CD14-positive monocyte (primary cell): ENCODE data around the gene MXI1. TPM values are rescaled to one million over a fixed set of nuclear protein-coding genes. Genes with fewer than 3 reads are reported as not detected.

Source experiments
- DNase-seq, 3 donors: peaks; one replicate each; pipeline ENCODE4 v3.0.0-alpha.2; 2011 to 2022
- H2AFZ ChIP-seq: 2 replicates; pipeline ENCODE4 v1.6.0; 2012; ENCODE audit warnings: mild to moderate bottlenecking, low read depth, low read length, inconsistent platforms; ENCODE audit not compliant: insufficient read depth, poor library complexity, severe bottlenecking
- H3K27ac ChIP-seq, 2 donors: 1 replicate in 1 of 2; 2 replicates in 1 of 2; pipeline ENCODE4 v1.5.1; 2012 to 2013; ENCODE audit warnings: low read length in 2 of 2, control low read depth in 1 of 2, inconsistent platforms in 1 of 2, low read depth in 1 of 2, mild to moderate bottlenecking in 1 of 2
- H3K27me3 ChIP-seq, 2 donors: one replicate each; pipeline versions ENCODE4 v1.6.0 to v1.6.1; 2011 to 2013; ENCODE audit warnings: low read length in 2 of 2; ENCODE audit not compliant: control insufficient read depth in 2 of 2, insufficient read depth in 2 of 2
- H3K36me3 ChIP-seq, 2 donors: replicated peaks in 1 of 2; 1 replicate in 1 of 2; 2 replicates in 1 of 2; pipeline versions ENCODE4 v1.5.1 to v1.6.1; 2012 to 2013; ENCODE audit warnings: low read length in 2 of 2, control low read depth in 1 of 2, inconsistent platforms in 1 of 2, mild to moderate bottlenecking in 1 of 2; ENCODE audit not compliant: insufficient read depth in 2 of 2, control insufficient read depth in 1 of 2
- H3K4me1 ChIP-seq, 2 donors: 1 replicate in 1 of 2; 2 replicates in 1 of 2; pipeline versions ENCODE4 v1.5.1 to v1.6.1; 2012 to 2013; ENCODE audit warnings: low read length in 2 of 2, control low read depth in 1 of 2, inconsistent platforms in 1 of 2, mild to moderate bottlenecking in 1 of 2, moderate library complexity in 1 of 2; ENCODE audit not compliant: insufficient read depth in 2 of 2, control insufficient read depth in 1 of 2
- H3K4me2 ChIP-seq: replicated peaks from 2 replicates; pipeline ENCODE3; 2012; ENCODE audit warnings: low read length, moderate library complexity, mild to moderate bottlenecking; ENCODE audit not compliant: poor library complexity, severe bottlenecking; ENCODE audit errors: extremely low read depth
- H3K4me3 ChIP-seq, 3 experiments: fragments of 200-600 bp in 1 of 3; sonication (generic) in 1 of 3; replicated peaks in 1 of 3; 1 replicate in 2 of 3; 2 replicates in 1 of 3; pipeline ENCODE4 v1.5.1; 2011 to 2013; ENCODE audit warnings: low read length in 3 of 3, mild to moderate bottlenecking in 3 of 3, control low read depth in 2 of 3, low read depth in 2 of 3, inconsistent platforms in 1 of 3, moderate library complexity in 1 of 3
- H3K79me2 ChIP-seq: 2 replicates; pipeline ENCODE4 v1.6.0; 2012; ENCODE audit warnings: mild to moderate bottlenecking, control low read depth, inconsistent platforms, low read length, moderate library complexity; ENCODE audit not compliant: insufficient read depth
- H3K9ac ChIP-seq: 2 replicates; pipeline ENCODE4 v1.6.0; 2017; ENCODE audit warnings: low read length, mild to moderate bottlenecking; ENCODE audit not compliant: insufficient read depth, poor library complexity, severe bottlenecking
- H3K9me3 ChIP-seq, 2 donors: replicated peaks in 1 of 2; 1 replicate in 1 of 2; 2 replicates in 1 of 2; pipeline versions ENCODE4 v1.5.1 to v1.6.1; 2012 to 2013; ENCODE audit warnings: low read length in 2 of 2, control low read depth in 1 of 2; ENCODE audit not compliant: control insufficient read depth in 1 of 2, insufficient read depth in 1 of 2
- H4K20me1 ChIP-seq: 2 replicates; pipeline ENCODE4 v1.6.0; 2012; ENCODE audit warnings: mild to moderate bottlenecking, low read length, control low read depth, moderate library complexity; ENCODE audit not compliant: insufficient read depth
- H3K27ac Mint-ChIP-seq, 7 donors: one replicate each; pipeline ENCODE4 v1.8.0; 2020; ENCODE audit warnings: mild to moderate bottlenecking in 7 of 7, mixed read lengths in 7 of 7, moderate library complexity in 6 of 7, inconsistent platforms in 2 of 7
- H3K27me3 Mint-ChIP-seq, 3 donors: one replicate each; pipeline ENCODE4 v1.8.0; 2021 to 2022; ENCODE audit warnings: low read depth in 3 of 3, mild to moderate bottlenecking in 3 of 3, mixed read lengths in 3 of 3, moderate library complexity in 3 of 3, inconsistent platforms in 1 of 3
- H3K36me3 Mint-ChIP-seq, 2 donors: one replicate each; pipeline ENCODE4 v1.8.0; 2020; ENCODE audit warnings: mixed read lengths in 2 of 2, inconsistent platforms in 1 of 2, mild to moderate bottlenecking in 1 of 2
- H3K4me1 Mint-ChIP-seq: one replicate; pipeline ENCODE4 v1.8.0; 2020; ENCODE audit warnings: mild to moderate bottlenecking, mixed read lengths
- H3K4me3 Mint-ChIP-seq, 2 donors: one replicate each; pipeline ENCODE4 v1.8.0; 2020; ENCODE audit warnings: mild to moderate bottlenecking in 2 of 2, mixed read lengths in 2 of 2, moderate library complexity in 1 of 2
- H3K9me3 Mint-ChIP-seq, 7 donors: one replicate each; pipeline ENCODE4 v1.8.0; 2020 to 2022; ENCODE audit warnings: mixed read lengths in 7 of 7, mild to moderate bottlenecking in 6 of 7, moderate library complexity in 6 of 7, inconsistent platforms in 2 of 7
- WGBS: methylation state at CpG from one replicate; pipeline ENCODE4 v1.1.5; 2013; ENCODE audit warnings: missing lambda C conversion rate; ENCODE audit not compliant: insufficient coverage; 5-methylcytosine and 5-hydroxymethylcytosine counted together
- intact Hi-C, 2 donors: fragments of 100-400 bp; cut with micrococcal nuclease; formaldehyde crosslinking; loops; one replicate each; pipeline versions ENCODE4 v1.15.0 to v1.15.1; 2023
- polyA plus RNA-seq, 3 donors: library from polyadenylated mRNA; depleted of rRNA in 1 of 3; unstranded in 2 of 3; stranded (reverse) in 1 of 3; fragments of 300-500 nt in 2 of 3; fragments of >200 nt in 1 of 3; fragmentation: Illumina TruSeq in 2 of 3; gene quantifications; 1 replicate in 2 of 3; 2 replicates in 1 of 3; pipeline ENCODE4 v1.2.3, GENCODE V29; 2012 to 2021
- TF ChIP-seq, protein P1 (sequence below): fragments of 200-600 bp; IDR thresholded peaks from one replicate; pipeline ENCODE4 v1.8.0; 2022; ENCODE audit warnings: antibody characterized with exemption, mild to moderate bottlenecking

MXI1 gene
- polyA plus RNA-seq, 3 donors: 13.1 to 25.7 (median 21.6) TPM

DNA sequence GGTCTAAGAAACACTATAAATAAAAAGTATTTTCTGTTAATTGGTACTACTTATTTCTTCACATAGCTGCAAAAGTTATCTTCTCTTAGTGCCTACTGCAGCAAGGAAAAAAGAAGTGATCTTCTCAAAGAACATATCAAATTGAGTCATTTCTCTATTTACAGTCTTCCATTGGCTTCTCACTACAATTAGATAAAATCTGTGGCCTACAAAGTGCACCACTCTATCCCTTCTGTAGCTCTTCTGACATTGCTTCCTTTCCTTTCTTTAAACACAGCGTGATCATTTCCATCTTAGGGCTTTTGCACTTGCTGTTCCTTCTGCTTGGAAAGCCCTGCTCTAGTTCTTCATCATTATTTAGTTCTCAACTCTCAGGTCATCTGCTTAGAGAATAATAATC lies 44.7 kb downstream of the MXI1 start:
- no peaks in the 10 kb centered on the region for H3K27me3 ChIP-seq
- H3K9ac ChIP-seq: no peak overlapping the region
- H3K79me2 ChIP-seq: no peaks in the 10 kb centered on the region
- H3K9me3 ChIP-seq: no peaks in the 10 kb centered on the region
- H3K36me3 ChIP-seq: no peaks in the 10 kb centered on the region
- H3K4me3 ChIP-seq: no peak overlapping the region
- peaks cover 0 to 1% (median 0%) of the 10 kb centered on the region in 7 donors for H3K9me3 Mint-ChIP-seq
- no peaks in the 10 kb centered on the region for H3K27me3 Mint-ChIP-seq
- H3K4me1 Mint-ChIP-seq: no peaks in the 10 kb centered on the region
- WGBS: 93% methylated on average over 1 of the region's 1 CpG
- peaks cover 15% of the 10 kb centered on the region for H4K20me1 ChIP-seq
- intact Hi-C loops: no loop called here
- no peak for DNase-seq
- TF ChIP-seq, protein P1, sequence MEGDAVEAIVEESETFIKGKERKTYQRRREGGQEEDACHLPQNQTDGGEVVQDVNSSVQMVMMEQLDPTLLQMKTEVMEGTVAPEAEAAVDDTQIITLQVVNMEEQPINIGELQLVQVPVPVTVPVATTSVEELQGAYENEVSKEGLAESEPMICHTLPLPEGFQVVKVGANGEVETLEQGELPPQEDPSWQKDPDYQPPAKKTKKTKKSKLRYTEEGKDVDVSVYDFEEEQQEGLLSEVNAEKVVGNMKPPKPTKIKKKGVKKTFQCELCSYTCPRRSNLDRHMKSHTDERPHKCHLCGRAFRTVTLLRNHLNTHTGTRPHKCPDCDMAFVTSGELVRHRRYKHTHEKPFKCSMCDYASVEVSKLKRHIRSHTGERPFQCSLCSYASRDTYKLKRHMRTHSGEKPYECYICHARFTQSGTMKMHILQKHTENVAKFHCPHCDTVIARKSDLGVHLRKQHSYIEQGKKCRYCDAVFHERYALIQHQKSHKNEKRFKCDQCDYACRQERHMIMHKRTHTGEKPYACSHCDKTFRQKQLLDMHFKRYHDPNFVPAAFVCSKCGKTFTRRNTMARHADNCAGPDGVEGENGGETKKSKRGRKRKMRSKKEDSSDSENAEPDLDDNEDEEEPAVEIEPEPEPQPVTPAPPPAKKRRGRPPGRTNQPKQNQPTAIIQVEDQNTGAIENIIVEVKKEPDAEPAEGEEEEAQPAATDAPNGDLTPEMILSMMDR: no peak
- no peaks in the 10 kb centered on the region for H3K4me1 ChIP-seq
- H3K4me2 ChIP-seq: no peak overlapping the region
- no peak overlapping the region for H3K27ac Mint-ChIP-seq
- H3K4me3 Mint-ChIP-seq: no peak overlapping the region
- peaks cover 15% of the 10 kb centered on the region in 2 donors for H3K36me3 Mint-ChIP-seq
- no peak overlapping the region for H3K27ac ChIP-seq
- H2AFZ ChIP-seq: no peak overlapping the region

DNA sequence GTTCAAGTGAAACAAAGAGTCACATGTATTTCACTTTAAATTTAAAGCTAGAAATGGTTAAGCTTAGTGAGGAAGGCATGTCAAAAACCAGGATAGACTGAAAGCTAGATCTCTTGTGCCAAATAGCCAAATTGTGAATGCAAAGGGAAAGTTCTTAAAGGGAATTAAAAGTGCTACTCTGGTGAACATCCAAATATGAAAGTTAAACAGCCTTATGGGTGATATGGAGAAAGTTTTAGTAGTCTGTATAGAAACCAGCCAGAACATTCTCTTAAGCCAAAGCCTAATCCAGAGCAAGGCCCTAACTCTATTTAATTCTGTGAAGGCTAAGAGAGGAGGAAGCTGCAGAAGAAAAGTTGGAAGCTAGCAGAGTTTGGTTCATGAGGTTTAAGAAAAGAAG lies 47.1 kb downstream of the MXI1 start:
- Histone ChIP-seq H3K9me3 (no peaks in the 10 kb centered on the region), H3K4me1 (no peaks in the 10 kb centered on the region), H3K36me3 (no peaks in the 10 kb centered on the region), H3K4me3 (no peak overlapping the region), H3K9ac (no peak overlapping the region), H4K20me1 (peaks cover 15% of the 10 kb centered on the region), H3K27me3 (no peaks in the 10 kb centered on the region), H3K79me2 (no peaks in the 10 kb centered on the region), H3K4me2 (no peak overlapping the region), H2AFZ (no peak overlapping the region), H3K27ac (no peak overlapping the region)
- H3K4me3 Mint-ChIP-seq: no peak overlapping the region
- H3K27ac Mint-ChIP-seq: peak overlapping the region in 1 of 7 donors; percentile 28
- TF ChIP-seq, protein P1: no peak
- intact Hi-C loops: no loop called here
- no peaks in the 10 kb centered on the region for H3K27me3 Mint-ChIP-seq
- peaks cover 7 to 13% of the 10 kb centered on the region in 2 donors for H3K36me3 Mint-ChIP-seq
- H3K4me1 Mint-ChIP-seq: no peaks in the 10 kb centered on the region
- no peaks in the 10 kb centered on the region for H3K9me3 Mint-ChIP-seq
- DNase-seq: no peak
